ENCODE results near the gene VARS1.

DNA sequence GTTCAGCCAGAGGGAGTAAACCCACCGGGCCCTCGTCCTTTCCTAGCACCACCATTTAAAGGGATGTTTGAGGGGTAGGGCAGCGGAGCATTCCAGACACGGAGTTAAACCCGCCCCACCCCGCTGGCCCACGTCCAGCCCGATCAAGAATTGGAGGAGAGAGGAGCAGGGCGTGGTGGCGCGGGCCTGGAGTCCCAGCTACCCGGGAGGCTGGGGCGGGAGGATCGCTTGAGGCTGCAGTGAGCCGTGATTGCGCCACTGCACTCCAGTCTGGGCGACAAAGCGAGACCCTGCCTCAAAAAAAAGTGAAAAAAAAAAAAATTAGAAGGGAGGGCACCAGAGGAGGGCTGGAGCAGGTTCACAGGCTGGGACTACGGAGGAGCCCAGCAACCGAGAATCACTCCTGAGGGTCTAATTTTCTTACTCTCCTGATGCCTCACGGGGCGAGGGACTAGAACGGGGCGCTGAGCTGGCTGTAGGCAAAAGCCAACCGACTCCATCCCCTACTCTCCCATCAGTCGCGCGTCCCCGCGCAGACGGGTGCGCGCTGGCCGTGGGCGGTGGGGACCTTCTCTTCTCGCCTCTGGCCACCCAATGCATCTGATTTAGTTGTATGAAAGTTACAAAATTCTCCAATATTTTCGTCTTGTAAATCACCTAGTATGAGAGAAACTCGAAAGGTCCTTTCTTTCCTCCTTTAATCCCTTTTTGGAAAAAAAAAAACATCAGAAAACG lies 25.9 kb upstream of the VARS1 start:
- TF ChIP-seq, protein P1, sequence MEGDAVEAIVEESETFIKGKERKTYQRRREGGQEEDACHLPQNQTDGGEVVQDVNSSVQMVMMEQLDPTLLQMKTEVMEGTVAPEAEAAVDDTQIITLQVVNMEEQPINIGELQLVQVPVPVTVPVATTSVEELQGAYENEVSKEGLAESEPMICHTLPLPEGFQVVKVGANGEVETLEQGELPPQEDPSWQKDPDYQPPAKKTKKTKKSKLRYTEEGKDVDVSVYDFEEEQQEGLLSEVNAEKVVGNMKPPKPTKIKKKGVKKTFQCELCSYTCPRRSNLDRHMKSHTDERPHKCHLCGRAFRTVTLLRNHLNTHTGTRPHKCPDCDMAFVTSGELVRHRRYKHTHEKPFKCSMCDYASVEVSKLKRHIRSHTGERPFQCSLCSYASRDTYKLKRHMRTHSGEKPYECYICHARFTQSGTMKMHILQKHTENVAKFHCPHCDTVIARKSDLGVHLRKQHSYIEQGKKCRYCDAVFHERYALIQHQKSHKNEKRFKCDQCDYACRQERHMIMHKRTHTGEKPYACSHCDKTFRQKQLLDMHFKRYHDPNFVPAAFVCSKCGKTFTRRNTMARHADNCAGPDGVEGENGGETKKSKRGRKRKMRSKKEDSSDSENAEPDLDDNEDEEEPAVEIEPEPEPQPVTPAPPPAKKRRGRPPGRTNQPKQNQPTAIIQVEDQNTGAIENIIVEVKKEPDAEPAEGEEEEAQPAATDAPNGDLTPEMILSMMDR (conservative IDR thresholded peaks at IDR 0.05; ENCODE audit: low read depth, low read length), result no peak
- TF ChIP-seq EZH2phosphoT487 (IDR thresholded peaks at IDR 0.05; ENCODE audit: borderline replicate concordance, low read length), result no peak
- TF ChIP-seq EZH2 (IDR thresholded peaks at IDR 0.05; ENCODE audit: low read length, unreplicated experiment), result no peak

Data from PC-3 (cell line).